ENCODE results near the gene POGLUT3.

The POGLUT3 gene

GRCh38 chr11:108498046-108498815, at the start of gene POGLUT3:
Gene POGLUT3, minus strand, starts transcription at chr11:108498384. Its CDS starts 18 bp downstream, at chr11:108498366.
- intact Hi-C loops (cut with DNase I) = no loop called here
- DNase-seq = peak; percentile 7 to 91 (median 36)

GRCh38 chr11:108545909-108546501, 47.8 kb upstream of the POGLUT3 start:
- intact Hi-C loops (cut with DNase I) = no loop called here
- DNase-seq = no peak

GRCh38 chr11:108543316-108543964, 45.3 kb upstream of the POGLUT3 start:
- DNase-seq = no peak
- intact Hi-C loops (cut with DNase I) = no loop called here

GRCh38 chr11:108541531-108541930, 43.3 kb upstream of the POGLUT3 start:
- intact Hi-C loops (cut with DNase I) = no loop called here
- no peak for DNase-seq

GRCh38 chr11:108538502-108538901, 40.3 kb upstream of the POGLUT3 start:
- no peak for DNase-seq
- intact Hi-C loops (cut with DNase I) = no loop called here

GRCh38 chr11:108538022-108538424, 39.8 kb upstream of the POGLUT3 start:
- no peak for DNase-seq
- intact Hi-C loops (cut with DNase I) = no loop called here

- intact Hi-C loops (cut with DNase I) = no loop called here
- DNase-seq = no peak
These were observed 38.6 kb upstream of the POGLUT3 start for GRCh38 chr11:108536783-108537182.

GRCh38 chr11:108535384-108535955, 37.3 kb upstream of the POGLUT3 start:
- no peak for DNase-seq
- intact Hi-C loops (cut with DNase I) = no loop called here

- intact Hi-C loops (cut with DNase I) = no loop called here
- no peak for DNase-seq
These were observed 36.2 kb upstream of the POGLUT3 start for GRCh38 chr11:108534274-108534882.

- intact Hi-C loops (cut with DNase I) = no loop called here
- no peak for DNase-seq
These were observed 32.2 kb upstream of the POGLUT3 start for GRCh38 chr11:108530426-108530825.

GRCh38 chr11:108527382-108527781, 29.2 kb upstream of the POGLUT3 start:
- intact Hi-C loops (cut with DNase I) = no loop called here
- no peak for DNase-seq

GRCh38 chr11:108525161-108525560, 27.0 kb upstream of the POGLUT3 start:
- intact Hi-C loops (cut with DNase I) = no loop called here
- DNase-seq = no peak

GRCh38 chr11:108524422-108524821, 26.2 kb upstream of the POGLUT3 start:
- intact Hi-C loops (cut with DNase I) = no loop called here

GRCh38 chr11:108522318-108522717, 24.1 kb upstream of the POGLUT3 start:
- DNase-seq = no peak
- intact Hi-C loops (cut with DNase I) = no loop called here

More at GRCh38 chr11:108524422-108524821, 26.2 kb upstream of the POGLUT3 start:
- DNase-seq = no peak

GRCh38 chr11:108518581-108518980, 20.4 kb upstream of the POGLUT3 start:
- intact Hi-C loops (cut with DNase I) = no loop called here
- DNase-seq = no peak

- DNase-seq = no peak
- intact Hi-C loops (cut with DNase I) = no loop called here
These were observed 17.9 kb upstream of the POGLUT3 start for GRCh38 chr11:108516125-108516524.

- DNase-seq = no peak
- intact Hi-C loops (cut with DNase I) = no loop called here
These were observed 14.5 kb upstream of the POGLUT3 start for GRCh38 chr11:108512708-108513107.

GRCh38 chr11:108511851-108512474, 13.8 kb upstream of the POGLUT3 start:
- no peak for DNase-seq
- intact Hi-C loops (cut with DNase I) = no loop called here

- intact Hi-C loops (cut with DNase I) = no loop called here
- DNase-seq = no peak
These were observed 10.7 kb upstream of the POGLUT3 start for GRCh38 chr11:108508653-108509593.

All from posterior cingulate gyrus (tissue), 11 donors.